NCI-H526 (cell line): ENCODE results near the gene SERPIND1.

Experiments
- DNase-seq, 2 experiments: peaks; one replicate each; lab custom pipeline; 2025; lab: John Stamatoyannopoulos, UW

Gene SERPIND1

DNA sequence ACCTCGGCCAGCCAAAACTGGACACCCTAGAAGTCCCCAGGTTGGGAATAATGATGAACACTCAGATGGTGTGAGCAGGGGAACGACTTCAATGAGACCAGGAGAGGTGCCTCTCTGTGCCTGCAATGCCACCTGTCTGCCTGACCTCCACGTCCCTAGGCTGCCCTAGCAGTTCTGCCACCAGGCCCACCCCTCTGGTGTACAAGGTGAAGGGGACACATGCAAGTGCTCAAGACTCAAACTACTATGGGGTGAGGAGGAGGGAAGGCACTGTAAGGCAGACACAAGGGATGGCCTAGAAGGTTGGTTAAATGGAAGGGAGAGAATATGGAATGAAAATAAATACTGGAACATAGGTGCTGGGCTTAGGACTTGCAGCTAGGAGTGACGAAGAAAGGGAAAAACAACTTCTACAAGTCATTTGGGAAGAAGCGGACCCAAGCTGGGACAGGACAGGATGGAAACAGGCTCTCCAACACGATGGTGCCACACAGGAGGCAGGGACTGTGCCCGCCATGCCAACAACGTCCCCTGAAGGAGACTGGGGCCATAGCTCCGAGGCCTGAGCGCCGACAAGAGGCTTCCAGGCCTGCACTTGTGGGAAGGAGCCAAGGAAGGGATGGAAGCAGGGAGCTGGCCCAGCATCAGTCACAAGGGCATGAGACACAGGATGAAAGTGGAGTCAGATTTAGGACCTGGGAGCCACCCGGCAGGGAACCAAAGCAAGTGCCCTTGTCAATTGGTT is 18.5 kb downstream of the SERPIND1 start:
- no peak for DNase-seq

DNA sequence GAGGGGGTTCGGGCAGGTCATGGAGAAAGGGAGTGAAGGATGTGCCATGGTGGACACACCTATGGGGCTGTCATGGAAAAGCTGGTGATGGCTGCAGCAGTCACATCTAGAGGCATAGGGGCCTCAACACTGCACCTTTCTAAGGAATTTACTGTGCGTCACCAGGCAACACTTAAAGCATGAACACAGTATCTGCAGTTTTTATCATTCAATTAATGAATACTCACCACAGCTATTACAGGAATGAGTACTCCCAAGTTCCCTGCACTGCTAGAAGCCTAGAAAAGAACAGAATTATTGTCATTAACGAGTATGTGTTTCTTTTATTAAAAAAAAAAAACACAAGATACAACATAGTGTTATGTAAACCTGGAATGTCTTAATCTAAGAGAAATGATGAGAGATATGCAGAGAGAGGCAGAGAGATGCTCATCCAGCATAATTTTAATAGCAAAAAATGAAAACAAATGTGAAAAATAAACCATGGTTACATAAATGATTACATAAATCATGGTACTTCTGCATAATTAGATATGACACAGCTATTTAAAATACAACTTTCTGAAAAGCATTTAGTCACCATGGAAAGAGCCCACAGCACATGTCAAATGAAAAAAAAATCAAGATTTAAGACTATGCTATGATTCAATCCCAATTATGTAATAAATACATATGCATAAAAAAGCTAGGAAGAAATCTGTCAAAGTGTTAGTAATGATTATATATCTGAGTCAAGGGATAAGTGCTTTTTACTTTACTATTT is 19.2 kb downstream of the SERPIND1 start:
- DNase-seq: no peak

DNA sequence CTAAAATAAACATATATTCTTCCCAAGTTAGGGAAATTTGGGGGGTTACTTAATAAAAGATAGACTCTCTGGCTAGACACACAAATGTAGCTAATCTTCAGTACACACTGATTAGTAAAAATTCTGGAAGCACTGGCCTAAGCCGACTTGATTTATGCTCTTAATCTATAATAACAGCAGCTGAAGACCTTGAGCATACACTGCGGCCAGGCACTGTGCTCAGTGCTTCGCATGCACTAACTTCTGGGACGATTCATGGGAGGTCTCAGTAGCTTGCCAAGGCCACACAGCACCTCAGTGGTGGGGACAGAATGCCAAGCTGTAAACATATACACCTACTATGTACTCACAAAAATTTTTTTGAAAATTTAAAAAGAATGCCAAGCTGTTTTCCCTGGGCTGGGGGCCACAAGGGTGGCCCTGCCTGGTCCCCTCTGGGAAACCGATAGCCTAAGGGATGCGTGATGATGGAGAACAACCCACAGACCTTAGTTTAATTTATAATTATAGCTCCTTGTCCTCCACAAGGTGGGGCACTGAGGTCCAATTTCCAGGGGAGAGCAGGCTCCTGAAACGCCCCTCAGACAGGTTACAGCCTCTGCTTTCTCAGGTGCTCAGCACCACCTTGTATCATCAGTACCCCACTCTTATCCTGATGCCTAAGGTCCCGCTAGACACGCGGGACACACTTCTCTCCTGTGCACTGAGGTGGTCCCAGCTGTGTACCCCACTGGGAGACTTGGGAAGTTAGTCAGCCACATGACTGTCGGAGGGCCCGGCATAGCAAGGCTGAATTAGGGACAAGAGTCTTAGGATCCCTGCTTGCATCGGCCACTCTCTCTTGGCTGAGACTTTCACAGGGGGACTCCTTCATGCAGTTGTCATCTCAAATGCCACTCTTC is 20.1 kb downstream of the SERPIND1 start:
- DNase-seq: no peak

DNA sequence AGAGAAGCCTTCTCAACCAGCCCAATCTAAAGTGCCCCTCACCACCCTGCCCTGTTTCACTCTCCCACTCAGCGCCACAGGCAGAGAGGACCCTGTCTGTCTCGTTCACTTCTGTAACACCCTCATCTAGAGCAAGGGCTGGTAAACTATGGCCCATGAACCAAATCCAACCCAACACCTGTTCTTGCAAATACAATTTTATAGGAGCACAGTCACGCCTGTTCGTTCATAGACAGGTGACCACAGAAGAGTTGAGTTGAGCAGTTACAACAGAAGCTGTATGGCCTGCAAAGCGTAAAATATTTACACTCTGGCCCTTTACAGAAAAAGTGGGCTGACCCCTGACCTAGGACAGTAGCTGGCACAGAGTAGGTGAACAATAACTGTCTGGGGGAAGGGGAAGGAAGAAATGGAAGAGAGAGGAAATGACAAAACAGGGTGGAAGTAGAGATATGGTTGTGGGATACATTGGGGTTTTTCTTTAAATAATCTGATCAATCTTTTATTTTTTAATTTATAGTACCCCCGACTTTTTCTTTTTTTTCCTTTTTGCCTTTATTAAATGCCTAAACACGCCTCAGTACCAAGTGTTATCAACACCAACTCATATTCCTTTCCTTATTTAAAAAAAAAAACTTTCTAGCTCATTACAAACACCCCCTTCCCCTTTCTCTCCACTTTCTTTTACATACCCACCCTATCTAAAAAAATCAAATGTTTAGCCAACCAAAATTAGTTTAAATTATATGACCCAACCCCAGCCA is 20.9 kb downstream of the SERPIND1 start:
- no peak for DNase-seq

DNA sequence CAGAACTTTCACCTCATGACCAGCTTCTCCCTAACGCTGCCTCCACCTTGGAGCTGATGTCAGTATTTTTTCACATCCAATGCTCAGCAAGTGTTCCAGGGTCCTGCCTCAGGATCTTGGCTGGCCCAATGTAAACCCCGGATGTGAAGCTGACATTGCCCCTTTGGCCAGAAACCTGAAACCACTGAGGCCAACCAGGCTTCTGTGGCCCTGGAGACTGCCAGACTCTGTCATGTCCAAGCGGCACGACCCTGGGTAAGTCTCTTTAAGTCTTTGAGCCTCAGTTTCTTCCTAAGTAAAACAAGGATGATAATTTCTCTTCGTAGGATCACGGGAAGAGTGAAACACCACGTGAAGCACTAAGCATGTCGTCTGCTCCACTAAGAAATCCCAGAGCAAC is 22.8 kb downstream of the SERPIND1 start:
- DNase-seq: no peak

DNA sequence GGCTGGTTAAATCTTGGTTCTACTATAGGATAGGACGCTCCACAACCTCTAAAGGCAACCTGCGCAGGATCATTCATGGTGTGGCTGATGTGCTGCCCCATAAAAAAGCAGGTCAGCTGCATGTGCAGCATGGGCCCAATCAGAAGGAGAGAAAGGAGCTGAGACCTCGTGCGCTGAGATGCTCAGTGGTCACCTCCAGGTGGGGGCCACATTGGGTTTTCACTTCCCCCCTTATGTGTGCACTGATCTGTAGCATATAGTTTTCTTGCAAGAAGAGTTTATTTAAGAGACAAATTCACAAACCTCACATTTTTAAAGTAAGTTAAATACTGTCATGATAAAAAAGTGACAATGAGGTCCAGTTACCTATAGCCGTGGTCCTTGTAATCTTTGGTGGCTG is 24.3 kb downstream of the SERPIND1 start:
- no peak for DNase-seq

DNA sequence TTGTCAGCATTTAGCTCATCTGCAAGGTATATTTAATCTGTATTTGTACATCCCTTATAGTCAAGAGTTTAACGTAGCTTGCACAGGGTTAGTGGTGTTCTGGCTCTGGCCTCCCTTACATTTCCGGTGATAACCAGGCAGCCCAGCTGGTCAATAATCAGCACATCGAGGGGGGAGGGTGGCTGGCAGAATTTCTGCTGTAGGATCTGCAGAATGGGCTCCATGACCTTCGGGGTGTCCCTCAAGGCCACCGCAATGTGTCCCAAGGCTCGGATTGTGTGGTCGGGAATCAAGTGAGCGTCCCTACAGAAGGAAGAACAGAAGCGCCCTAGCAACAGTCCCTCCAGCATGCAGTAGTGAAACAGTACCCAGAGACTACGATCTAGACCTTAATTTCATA is 25.1 kb downstream of the SERPIND1 start:
- no peak for DNase-seq

DNA sequence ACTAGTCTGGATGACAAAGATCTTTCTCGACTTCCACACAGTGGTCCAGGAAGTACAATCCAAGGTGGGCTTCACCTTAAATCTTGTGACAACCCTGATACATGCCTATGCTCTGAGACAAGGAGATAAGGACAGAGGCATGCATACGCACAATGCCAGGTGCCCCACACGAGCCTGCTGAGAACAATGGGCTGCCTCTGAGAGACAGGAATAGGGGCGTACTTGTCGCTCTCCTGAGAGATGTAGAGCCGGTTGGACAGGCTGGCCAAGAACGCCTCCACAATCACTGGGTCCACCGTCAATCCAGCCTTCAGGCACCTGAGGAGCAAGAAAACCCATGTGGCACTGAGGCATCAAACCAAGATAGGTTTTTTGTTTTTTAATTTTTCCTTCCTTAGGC is 25.5 kb downstream of the SERPIND1 start:
- no peak for DNase-seq

DNA sequence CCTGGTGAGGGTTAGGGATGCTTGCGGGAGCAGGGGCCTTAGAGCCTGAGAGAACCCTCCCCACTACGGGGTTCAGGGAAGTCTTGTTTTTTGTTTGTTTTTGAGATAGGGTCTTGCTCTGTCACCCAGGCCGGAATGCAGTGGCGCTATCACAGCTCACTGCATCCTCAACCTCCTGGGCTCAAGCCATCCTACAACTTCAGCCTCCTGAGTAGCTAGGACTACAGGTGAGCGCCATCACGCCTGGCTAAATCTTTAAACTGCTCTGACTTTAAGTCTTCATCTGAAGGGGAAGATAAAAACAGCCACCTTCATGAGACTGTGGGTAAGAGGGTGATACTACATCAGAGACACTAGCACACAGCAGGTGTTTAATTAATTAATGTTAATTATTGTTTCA is 28.5 kb downstream of the SERPIND1 start:
- DNase-seq: no peak

DNA sequence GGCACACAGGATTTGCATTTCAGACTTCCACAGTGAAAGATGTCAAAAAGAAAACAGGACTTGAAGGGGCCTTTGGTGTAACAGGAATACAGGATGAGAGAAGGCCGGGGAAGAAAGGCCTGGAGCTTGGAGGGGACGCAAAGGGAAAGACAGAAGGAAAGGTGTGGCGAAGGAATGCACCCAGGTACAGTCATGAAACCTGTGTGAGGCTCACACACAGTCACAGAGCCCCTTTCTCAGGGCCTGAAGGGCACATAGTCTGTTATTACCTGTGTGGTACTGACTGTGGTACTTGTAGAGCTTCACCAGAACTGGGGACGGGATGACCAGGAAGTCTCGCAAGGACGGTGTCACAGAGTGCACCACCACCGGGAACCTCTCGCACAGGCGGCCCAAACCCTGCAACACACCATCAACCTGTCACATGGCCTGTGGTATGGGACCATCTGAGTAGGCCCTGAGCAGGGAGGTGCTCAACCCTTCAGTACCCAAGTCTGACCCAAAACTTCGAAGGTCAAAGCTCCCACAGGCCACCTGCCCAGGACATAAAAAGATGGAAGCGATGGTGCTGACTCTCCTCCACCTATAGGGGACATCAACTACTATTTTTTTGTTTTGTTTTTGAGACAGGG is 29.1 kb downstream of the SERPIND1 start:
- no peak for DNase-seq

DNA sequence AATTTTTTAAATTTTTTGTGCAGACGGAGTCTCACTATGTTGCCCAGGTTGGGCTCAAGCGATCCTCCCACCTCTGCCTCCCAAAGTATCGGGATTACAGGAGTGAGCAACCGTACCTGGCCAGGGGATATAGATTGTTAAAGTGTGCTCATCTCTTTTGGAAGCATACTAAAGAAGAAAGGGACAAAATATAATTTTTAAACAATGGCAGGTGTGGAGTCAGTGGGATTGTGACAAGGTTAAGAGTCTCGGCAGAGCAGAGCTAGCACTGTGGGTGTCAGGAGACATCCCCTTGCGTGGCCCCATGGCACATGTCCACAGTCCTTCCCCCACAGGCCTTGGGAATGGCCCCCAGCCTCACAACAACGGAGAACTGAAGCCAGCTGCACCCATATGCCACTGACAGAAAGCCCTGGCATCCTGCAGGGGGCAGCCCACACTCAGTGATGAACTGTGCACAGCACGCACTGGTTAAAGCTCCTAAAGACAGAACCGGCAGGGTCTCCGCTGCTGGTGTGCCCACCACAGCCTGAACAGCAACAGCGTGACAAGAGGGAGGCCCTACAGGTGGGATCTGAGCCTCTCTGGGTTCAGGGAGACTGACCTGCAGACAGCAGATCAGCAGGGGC is 29.9 kb downstream of the SERPIND1 start:
- peak in 1 of 2 experiments; percentile 25 for DNase-seq

DNA sequence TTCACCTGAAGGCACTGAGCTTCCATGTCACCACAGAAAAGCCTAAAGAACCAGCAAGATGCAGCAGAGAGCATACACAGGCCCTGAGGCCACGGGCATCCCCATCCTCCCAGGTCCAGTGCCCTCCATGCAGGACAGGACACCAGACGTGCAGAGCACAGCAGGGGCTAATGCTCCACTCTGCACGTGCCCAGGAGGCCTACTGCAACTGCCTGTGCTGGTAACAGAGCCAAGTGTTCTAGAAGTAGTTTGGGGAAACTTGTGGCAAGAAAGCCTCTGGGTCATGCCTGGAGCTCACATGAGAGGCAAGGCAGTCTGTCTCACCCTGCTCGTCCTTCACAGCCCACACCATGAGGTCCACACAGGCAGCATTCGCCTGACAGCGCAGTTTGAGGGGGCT is 30.7 kb downstream of the SERPIND1 start:
- DNase-seq: no peak

DNA sequence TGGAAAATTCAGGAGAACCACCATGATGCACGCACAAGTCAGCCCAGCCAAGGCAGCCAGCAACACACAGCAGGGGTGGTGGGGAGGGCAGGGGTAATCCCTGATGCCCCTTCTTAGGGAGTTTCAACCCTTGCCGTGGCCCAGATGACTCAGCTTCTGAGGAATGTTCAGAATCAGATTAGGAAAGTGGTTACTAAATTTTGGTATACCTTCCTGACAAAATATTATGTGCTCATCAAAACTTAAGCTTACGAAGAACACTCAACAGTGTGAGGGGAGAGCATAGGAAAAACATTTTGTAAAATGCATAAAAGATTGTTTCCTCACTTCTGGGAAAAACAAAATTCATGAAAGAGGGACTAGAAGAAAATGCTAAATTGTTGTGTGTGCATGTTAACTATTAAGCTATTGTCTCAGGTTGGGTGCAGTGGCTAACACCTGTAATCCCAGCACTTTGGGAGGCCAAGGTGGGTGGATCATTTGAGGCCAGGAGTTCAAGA is 32.1 kb downstream of the SERPIND1 start:
- DNase-seq: no peak

DNA sequence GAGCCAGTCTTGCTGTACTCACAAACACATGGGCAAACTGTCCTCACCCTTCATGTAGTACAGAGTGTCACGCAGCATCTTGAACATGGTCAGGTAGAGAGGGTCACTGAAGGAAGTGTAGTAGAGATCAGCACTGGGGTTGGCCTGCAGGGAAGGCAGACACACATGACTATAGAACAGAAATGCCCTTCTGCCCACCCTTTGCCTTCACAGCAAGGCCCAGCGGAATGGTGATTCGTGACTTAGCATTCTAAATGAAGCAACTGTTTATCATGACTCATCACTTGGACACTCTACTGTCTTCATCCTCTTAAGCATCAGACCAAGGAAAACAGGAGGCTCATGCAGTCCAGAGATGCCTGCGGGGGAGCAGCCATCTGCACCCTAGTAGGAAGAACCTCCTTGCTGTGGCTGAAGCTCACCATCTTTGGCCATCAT is 33.4 kb downstream of the SERPIND1 start:
- DNase-seq: no peak

DNA sequence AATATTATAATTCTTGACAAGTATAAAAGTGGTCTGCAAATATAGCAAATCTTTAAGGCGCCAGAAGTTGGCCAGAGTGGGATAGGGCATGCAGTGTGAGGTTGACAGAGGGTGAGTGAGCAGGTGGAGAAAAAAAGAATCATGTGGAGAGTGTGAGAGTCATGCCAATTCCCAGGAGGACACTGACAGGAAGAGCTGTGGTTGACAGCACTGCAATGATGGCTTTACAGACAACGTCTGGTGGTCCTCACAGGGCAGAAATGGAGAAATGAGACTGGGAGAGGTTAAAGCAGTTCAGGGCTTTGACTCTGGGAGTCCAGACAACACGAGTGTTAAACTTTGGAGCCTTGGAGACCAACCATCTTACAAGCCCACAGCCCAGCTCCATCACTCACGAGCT is 34.9 kb downstream of the SERPIND1 start:
- no peak for DNase-seq

DNA sequence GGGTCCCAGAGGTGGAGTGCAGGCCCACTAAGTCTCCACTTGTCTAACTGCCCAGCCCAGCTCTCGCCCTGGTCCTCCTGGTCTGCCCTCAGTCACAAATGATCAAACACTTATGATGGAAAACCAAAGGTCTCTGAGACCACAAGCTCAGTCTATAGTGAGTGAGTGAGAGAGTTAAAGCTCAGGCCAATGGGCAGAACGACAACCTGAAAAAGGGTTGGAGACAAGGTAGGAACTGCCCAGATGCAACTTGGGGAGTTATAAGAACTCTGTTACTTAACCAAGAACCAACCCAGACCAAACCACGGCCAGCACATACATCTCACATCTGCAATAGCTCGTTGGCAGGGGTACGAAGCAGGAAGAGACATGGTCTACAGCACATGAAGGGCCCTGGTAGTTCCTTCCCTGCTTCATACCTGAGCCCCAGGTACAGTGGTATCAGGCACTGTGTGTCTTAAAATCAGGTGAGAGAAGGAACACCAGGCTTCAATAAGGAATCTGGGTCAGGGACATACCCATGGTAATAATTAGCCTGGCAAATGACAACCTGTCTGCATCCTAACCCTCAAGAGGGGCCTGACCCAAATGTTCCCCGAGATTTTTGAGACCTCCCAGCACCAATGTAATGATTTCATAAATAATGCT is 35.7 kb downstream of the SERPIND1 start:
- no peak for DNase-seq

DNA sequence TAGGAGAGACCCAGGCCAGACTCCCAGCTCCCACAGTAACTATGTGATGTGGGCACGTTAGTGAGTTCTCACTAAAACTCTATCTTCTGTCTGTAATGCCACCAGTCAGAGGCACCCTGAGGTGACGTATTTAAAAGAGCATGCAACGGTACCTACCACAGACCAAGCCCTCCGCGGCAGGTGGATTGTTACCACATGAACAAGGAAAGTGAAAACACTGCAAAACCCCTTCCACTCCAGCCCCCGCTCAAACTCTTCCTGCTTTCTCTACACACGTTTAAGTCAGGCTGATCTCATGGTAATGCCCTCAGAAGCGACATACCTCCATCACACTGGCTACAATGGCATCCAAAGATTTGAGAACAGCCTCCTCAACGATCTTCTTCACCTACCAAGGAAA is 36.7 kb downstream of the SERPIND1 start:
- DNase-seq: no peak

DNA sequence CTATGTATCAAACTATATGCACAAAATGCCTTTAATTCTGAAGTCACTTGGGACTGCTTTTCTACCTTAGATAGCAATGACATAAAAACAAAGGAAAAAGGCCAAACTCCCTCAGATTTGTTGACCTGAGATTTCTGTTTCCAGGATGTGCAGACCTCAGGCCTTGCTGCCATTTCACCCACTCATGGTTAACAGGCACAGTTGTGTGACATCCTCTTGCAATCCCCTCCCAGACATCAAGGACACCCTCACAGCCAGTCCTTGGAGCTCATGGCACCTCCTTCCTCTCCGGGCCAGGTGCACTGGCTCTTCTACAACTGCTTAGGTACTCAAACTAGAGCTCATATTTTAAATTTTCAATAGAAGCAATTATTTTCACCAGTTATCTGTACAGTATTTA is 37.3 kb downstream of the SERPIND1 start:
- DNase-seq: no peak

DNA sequence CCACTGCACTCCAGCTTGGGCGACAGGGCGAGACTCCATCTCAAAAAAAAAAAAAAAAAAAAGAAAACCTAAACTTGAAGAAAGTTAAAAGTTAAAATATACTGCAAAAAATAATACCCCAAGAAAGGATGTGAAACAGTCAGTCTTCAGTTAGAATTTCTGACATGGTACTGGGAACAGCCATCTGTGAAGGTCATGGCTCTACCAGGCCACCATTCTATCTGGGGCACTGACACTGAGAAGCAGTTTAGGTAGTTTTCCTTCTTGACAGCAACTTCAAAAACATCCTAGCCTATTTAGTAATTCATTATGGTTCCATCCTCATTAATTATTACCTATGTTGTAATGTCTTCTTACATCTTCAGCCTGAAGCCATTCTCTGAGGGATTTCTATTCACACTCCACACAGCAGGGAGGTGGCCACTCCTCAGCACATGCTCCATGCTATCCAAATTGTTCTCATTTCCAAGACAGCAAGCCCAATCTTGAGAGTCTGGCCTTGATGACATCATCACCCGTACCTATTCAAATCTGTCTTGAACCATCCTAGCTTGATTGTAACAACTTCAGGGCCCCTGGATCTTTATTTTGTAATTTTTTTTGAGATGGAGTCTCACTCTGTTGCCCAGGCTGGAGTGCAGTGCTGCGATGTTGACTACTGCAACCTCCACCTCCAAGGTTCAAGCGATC is 38.2 kb downstream of the SERPIND1 start:
- DNase-seq: no peak

DNA sequence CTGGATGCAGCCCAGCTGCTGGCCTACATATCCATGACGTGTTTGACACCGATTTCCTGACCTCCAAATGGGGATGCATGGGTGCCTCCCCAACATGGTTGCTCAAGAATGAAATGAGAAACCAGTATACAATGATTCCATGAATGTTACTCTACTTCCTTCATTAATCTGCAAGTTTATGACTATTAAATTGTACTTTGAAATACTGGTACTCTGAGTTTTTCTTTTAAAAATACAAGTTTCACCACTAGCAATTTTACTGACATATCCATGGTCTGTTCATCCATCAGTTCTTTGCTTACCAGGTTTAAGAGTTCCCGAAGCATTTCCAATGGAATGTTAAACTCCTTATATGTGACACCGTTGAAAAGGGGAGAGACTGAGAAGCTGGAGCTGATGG is 39.1 kb downstream of the SERPIND1 start:
- DNase-seq: no peak
